Upper lobe of left lung (tissue), 4 donors: ENCODE measurements around the gene TTLL6.

ENCODE experiments used
- POLR2AphosphoS5 ChIP-seq, 2 donors: sonication (generic); formaldehyde crosslinking; IDR thresholded peaks; one replicate each; pipeline ENCODE4 v1.5.1; 2017; ENCODE audit warnings: antibody characterized with exemption in 2 of 2
- TF ChIP-seq, protein P1 (sequence below), 6 experiments: fragments of 450-650 bp in 4 of 6; fragments of 200-600 bp in 2 of 6; sonication (generic) in 2 of 6; IDR thresholded peaks; one replicate each; pipeline ENCODE4 v1.5.1; 2016 to 2019; ENCODE audit warnings: antibody characterized with exemption in 6 of 6

DNA sequence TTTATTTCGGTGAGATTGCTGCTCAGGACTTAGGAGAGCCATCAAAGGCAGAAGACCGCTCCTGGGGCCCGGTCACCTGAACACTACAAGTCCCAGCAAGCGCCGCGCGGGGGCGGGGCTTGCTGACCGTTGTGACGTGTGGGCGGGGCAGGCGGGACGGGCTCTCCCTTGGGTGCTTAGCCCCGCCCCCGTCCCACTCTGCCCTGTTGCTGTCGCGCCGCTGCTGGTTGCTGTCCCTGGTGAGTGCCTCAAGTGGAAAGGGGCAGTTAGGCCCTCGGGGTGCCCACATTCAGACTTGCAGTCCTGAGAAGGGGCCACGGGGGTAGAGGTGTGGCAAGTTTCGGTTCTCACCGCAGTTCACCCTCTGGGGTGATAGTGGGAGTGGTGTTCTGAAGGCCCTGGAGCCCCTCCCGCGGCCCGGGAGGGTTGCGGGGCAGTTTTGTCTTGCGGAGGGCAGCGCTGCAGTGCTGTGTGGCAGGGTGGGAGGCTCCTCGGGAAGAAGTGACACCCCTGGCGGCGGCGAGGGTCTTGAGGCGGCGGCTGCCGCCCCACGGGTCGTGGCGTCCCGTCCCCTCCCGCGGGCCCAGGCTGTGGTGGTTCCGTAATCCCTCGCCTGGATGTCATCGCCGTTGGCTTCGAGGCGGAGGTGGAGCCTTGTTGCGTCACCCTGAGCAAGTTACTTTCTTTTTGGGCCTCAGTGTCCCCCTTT is 14.0 kb upstream of the TTLL6 start, which contains the start of gene CALCOCO2:
- peak; percentile 86 to 92 for TF ChIP-seq POLR2AphosphoS5 (IDR thresholded peaks at IDR 0.05)
- TF ChIP-seq, protein P1, sequence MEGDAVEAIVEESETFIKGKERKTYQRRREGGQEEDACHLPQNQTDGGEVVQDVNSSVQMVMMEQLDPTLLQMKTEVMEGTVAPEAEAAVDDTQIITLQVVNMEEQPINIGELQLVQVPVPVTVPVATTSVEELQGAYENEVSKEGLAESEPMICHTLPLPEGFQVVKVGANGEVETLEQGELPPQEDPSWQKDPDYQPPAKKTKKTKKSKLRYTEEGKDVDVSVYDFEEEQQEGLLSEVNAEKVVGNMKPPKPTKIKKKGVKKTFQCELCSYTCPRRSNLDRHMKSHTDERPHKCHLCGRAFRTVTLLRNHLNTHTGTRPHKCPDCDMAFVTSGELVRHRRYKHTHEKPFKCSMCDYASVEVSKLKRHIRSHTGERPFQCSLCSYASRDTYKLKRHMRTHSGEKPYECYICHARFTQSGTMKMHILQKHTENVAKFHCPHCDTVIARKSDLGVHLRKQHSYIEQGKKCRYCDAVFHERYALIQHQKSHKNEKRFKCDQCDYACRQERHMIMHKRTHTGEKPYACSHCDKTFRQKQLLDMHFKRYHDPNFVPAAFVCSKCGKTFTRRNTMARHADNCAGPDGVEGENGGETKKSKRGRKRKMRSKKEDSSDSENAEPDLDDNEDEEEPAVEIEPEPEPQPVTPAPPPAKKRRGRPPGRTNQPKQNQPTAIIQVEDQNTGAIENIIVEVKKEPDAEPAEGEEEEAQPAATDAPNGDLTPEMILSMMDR (IDR thresholded peaks at IDR 0.05) = peak in 4 of 6 experiments; percentile 26 to 39 (median 30)
